Esophagus squamous epithelium (tissue), 4 donors: ENCODE results near the gene BOD1.

ENCODE experiments used
- CTCF ChIP-seq, 6 experiments: fragments of 450-650 bp in 4 of 6; fragments of 200-600 bp in 2 of 6; sonication (generic) in 2 of 6; IDR thresholded peaks; one replicate each; pipeline ENCODE4 v1.5.1; 2016 to 2019; ENCODE audit warnings: antibody characterized with exemption in 6 of 6, mild to moderate bottlenecking in 4 of 6, moderate library complexity in 4 of 6
- POLR2A ChIP-seq, 4 donors: fragments of 450-650 bp; IDR thresholded peaks; one replicate each; pipeline ENCODE4 v1.6.1; 2017; ENCODE audit warnings: antibody characterized with exemption in 4 of 4, mild to moderate bottlenecking in 4 of 4, moderate library complexity in 3 of 4

GRCh38 chr5:173562451-173562850, 54.0 kb downstream of the BOD1 start:
- no peak for TF ChIP-seq CTCF (IDR thresholded peaks at IDR 0.05)
- TF ChIP-seq POLR2A (IDR thresholded peaks at IDR 0.05) = no peak
